NOMO-1 treated with dmso at 0.1 percent for 144 hours (cell line): ENCODE measurements around the gene AURKAIP1.
A peak's percentile ranks its signal among the peaks of the same experiment; 100 is the strongest.

Experiments used
- DNase-seq: peaks from one replicate; lab custom pipeline; 2025; ENCODE audit not compliant: unreplicated experiment; lab: John Stamatoyannopoulos, UW

The AURKAIP1 gene

GRCh38 chr1:1361982-1362423, 13.0 kb downstream of the AURKAIP1 start:
- no peak for DNase-seq

DNA sequence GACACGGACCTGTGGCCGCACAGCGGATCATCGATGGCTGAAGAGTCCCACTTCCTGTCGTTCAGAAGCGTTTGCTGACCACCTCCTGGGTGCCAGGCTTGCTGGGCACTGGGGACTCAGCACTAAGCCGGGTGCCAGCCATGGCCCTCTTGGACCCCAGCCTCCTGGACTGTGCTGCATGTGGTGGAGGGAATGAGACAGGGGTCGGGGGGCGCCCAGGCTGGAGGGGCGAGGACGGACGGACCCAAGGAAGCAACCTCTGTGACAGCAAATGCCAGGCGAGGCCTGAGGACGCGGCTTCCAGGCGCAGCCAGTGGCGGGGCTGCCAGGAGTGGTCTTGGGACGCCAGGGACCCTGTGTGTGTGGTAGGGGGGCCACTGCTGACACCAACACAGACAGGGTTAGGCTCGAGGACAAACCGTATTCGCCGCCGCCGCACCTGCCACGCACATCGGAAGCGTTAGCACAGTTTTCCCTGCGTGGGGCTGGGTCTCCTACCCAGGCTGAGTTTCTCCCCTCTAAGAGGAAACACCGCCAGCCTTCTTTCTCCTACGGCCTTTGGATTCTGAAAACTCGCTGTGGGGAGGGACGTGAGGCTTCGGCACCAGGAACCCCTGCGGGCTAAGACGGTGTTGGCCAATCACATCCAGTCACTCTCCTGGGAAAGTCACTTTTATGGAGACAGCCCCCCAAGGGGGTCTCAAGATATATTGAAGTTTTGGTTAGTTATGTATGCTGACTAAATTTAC, 13.6 kb downstream of the AURKAIP1 start:
- DNase-seq, result no peak

DNA sequence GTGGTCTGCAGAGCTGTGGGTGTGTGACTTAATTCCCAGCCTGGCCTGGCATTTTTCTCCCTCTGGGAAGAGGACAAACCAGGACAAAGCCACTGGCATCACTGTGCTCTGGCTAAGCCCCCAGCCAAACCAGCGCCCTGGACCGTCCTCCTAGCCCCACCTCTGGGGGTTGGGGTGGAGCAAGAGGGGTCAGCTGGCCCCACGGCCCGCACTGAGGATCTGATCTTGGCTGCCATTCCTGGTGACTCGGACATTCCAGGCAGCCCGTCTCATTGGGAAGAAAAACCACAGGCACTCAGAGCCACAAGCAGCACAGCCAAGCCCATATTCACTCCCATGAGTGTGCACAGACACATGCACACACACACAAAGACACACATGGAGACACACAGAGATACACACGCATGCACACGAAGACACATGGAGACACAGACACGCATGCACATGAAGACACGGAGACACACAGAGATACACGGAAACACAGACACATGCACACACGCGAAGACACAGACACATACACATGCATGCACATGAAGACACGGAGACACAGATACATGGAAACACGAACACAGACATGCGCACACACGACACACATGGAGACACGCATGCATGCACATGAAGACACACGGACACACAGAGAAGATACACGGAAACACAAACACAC, 14.4 kb downstream of the AURKAIP1 start:
- DNase-seq, result no peak

DNA sequence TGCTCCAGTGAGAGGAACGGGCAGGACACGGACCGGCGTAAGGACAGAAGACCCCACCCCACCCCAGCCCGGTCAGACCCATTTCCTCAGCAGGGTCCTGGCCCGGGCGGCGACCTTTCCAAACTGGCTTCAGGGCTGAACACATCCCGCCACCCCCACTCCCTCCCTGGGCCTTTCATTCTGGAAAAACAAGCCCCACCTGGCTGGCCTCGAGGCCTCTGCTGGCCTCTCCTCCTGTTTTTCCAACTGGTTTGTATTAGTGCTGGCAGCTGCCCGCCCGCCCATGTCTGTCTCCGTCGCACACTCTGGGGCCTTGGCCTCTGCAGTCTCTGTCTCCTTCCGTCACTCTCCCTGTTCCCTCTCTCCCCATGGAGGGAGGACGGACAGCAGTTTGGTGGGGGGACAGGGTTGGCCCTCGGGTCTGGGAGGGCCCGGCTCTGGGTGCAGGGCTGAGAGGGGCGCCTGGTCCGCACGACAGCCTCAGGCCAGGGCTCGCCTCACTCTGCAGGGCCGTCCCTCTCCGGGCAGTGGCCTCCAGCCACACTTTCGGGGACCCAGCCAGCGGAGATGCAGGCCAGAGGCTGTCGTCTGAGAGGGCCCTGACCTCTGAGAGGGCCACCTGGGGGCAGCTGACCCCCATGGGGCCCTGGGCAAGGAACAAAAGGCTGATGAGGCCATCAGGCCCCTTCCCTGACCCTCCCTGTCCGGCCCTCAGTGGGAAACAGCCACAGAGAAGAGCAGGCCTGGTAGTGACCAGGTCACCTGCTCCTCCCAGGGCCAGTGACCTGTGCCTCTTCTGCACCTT, 15.1 kb downstream of the AURKAIP1 start:
- DNase-seq, result no peak

DNA sequence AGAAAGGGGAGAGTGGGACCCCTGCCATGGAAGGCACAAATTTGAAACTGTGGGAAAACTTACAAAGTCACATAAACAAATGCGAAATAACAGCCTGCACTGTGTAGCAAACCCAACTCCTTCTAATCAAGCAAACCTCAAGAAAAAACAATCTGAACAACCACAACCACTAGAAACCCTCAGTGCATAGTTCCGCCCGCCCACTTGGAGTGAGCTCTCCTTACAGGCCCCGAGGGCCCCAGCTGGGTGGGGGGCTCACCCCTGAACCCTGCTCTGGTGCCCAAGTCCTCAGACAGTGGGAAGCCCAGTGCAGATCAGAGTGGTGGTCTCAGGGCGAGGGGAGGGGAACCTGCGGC, 15.7 kb downstream of the AURKAIP1 start:
- no peak for DNase-seq

GRCh38 chr1:1358433-1359271, 16.4 kb downstream of the AURKAIP1 start, which contains the start of gene MXRA8:
Gene MXRA8 (minus strand): TSS chr1:1358555. CDS start chr1:1358504, 51 bp downstream.
- DNase-seq, result peak; percentile 30

DNA sequence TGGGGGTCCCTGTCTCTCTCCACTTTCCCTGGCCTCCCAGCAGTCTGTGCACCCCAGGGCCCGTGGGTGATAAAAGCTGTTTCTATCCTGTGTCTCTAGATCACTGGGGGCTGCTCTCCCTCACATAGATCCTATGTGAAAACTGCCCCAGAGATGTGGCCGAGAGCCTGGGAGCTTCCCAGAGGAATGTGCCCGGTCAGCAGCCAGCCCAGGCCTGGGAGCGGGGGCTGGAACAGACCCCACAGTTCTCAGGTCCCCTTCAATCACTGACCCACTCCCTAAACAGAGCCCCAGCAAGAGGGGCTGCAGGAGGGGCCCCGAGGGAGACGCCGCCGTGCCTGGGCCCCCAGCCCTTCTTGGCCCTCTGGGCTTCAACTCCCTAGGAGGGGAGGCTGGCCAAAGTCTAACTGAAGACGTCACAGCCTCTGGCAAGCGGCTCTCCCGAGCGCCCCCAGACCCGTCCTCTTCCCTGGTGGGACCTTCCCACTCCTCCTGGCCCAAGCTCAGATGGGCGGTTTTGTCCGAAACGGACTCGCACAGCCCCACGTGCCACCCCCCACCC, 17.1 kb downstream of the AURKAIP1 start:
- no peak for DNase-seq

DNA sequence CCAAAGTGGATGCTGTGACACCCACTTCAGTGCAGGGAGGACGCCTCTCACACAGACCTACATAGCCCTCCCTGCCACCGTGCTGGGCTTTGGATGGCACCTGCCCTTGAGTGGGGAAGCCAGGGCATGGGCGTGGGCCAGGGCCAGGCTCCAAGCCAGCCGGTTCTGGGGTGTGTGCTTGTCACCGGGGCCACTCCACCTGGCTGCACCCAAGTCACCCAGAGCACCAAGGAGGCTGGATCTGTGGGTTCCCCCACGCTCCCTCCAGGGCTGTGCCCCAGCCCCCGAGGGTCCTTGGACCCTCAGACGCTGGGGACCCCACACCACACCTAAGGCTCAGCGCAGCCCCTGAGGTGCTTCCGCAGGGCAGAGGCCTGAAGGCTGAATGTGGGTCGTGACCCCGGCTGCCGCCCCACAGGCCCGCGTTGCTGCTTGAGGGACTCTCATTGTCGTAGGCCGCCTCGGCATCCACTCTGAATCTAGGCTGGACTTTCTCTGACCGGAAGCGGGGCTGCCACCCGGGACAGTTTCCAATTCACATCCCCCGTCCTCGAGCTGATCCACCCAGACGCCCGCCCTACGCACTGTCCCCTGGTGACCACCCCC, 18.1 kb downstream of the AURKAIP1 start:
- no peak for DNase-seq

- no peak for DNase-seq
These were observed 18.7 kb downstream of the AURKAIP1 start for GRCh38 chr1:1356166-1356795.

GRCh38 chr1:1355416-1355815, 19.6 kb downstream of the AURKAIP1 start:
- DNase-seq, result no peak

DNA sequence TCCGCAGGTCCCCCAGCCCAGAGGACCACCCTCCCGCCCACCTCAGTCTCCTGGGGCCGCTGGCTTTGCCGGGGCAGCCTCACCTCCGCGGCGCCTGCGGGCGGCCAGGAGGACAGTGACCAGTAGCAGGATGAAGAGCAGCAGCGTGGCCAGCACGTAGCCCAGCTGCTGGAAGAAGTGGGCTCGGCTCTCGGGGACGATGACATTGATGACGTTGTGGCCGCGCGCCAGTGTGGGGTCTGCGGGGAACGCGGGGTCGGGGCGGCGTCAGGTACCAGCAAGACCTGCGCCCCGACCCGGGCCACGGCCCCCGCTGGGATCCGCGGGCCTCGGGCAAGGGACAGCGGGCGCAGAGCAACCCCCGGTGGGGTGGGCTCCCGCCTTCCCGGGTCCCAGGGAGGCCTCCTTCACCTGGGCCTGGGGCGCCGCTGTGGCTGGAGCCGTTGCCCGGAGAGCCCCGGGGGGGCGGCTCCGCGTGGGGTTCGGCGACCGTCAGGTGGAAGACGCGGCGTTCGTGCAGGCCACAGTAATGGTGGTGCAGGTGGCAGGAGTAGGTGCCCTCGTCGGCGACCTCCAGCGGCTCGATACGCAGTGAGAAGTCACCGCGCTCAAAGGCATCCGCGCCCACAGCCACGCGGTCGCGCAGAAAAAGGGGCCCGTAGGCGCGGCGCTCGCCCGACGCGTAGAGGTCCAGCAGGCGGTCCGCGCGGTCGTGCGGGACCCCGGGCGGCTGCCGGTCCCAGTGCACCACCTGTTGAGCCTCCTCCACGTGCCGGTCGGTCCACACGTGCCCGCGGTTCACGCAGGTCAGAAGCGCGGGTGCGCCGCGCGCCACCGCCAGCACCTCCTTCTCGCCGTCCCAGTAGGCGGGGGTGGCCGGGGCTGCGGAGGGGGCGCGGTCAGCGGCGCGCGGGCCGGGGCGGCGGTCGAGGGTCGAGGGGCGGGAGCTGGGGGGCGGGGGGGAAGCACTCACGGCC, 20.4 kb downstream of the AURKAIP1 start:
- DNase-seq, result no peak

DNA sequence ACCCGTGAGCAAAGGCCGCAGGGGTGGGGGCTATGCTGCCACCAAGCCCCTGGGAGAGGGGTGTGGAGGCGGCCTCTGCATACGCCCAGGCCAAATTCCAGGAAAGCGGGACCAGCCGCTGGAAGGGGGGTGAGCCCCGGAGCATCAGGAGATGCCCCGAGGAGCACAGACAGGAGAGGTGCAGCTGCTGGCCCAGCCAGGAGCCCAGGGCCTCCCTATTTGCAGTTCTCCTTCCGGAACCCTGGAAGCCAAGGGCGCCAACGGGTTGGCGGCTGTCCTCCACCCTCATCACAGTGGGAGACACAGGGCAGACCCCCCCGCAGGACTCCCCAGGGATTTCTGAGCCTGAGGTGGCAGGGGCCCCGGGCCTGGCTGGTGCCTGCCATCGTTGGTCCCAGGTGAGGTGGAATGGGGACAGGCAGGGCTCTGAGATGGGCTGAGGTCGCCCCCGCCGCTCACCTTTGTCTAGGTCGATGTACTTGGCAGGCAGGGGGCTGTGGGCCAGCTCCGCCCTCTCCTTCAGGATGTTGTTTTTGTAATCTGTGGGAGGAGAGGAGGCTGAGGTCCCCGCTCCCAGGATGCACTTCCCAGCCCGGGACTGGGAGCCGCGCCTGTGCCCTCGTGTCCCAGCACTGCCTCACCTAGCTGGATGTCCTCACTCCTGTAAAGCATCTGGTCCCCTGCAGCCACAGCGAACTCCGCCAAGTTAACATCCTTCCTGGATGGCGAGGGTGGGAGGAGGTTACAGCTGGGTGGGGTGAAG, 21.4 kb downstream of the AURKAIP1 start:
- no peak for DNase-seq

GRCh38 chr1:1352786-1353388, 22.1 kb downstream of the AURKAIP1 start:
- no peak for DNase-seq

- no peak for DNase-seq
These were observed 23.2 kb downstream of the AURKAIP1 start for GRCh38 chr1:1351511-1352427.

DNA sequence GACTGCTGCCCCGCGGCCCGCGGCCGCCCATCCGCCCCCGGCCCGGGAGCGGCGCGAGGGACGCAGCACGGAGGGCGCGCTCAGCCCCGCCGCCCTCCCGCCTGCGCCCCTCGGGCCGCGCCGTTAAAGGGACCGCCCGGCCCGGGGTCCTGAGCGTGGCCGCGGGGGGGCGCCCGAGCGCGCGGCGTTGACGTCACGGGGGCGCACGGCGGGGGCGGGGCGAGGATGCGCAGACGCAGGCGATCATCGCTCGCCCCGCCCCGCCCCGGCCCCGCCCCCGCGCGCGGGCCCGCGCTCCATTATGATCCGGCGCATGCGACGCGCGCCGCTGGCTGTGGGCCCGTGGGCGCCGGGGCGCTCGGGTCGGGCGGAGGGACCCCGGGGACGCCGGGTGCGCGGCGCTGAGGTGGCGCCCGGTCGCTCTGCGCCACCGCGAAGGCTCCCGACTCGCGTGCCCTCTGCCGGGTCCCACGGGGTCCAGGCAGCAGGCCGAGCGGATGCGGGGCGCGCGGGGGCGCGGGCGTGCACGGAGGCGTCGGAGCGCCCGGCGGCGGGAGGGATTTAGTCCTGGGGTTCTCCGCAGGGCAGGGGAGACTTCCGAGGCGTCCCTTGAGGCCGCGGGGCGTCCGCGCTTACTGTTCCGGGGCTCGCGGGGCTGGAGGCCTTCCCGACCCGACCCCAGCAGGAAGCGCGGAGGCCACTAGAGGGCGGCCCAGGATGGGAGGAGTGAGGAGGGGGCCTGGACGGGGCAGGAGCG, 25.6 kb downstream of the AURKAIP1 start, which contains the start of gene DVL1:
Gene DVL1, minus strand, starts transcription at position 163 of the 757 bp plus-strand sequence. CDS start 353 bp downstream, outside the sequence.
- peak; percentile 20 for DNase-seq
